ENCODE results near the gene ACAP2. TPM values are rescaled to one million over a fixed set of nuclear protein-coding genes. Genes with fewer than 3 reads are reported as not detected.
A peak's percentile ranks its signal among the peaks of the same experiment; 100 is the strongest.

Gene ACAP2
- total RNA-seq, 1 donor from 2014 or later = 49.7 TPM

GRCh38 chr3:195256639-195257453 is 186.0 kb downstream of the ACAP2 start:
- no peak for TF ChIP-seq CTCF (IDR thresholded peaks at IDR 0.05; ENCODE audit: unreplicated experiment)
- Mint-ChIP-seq H3K36me3 (no peaks in the 10 kb centered on the region), H3K4me1 (peaks cover 43% of the 10 kb centered on the region), H3K4me3 (no peak overlapping the region), H3K27me3 (ENCODE audit: low read depth) (no peaks in the 10 kb centered on the region), H3K9me3 (no peaks in the 10 kb centered on the region), H3K27ac (no peak overlapping the region)
- DNase-seq (ENCODE audit: low spot score in 2 of 2, unreplicated experiment in 2 of 2) = peak in 1 of 2 experiments; percentile 33

GRCh38 chr3:195255571-195256501 is 187.0 kb downstream of the ACAP2 start:
- no peaks in the 10 kb centered on the region for H3K36me3 Mint-ChIP-seq
- H3K27ac Mint-ChIP-seq = no peak overlapping the region
- H3K27me3 Mint-ChIP-seq (ENCODE audit: low read depth) = no peaks in the 10 kb centered on the region
- no peaks in the 10 kb centered on the region for H3K9me3 Mint-ChIP-seq
- peak in 1 of 2 experiments; percentile 35 for DNase-seq (ENCODE audit: low spot score in 2 of 2, unreplicated experiment in 2 of 2)
- peaks cover 50% of the 10 kb centered on the region for H3K4me1 Mint-ChIP-seq
- no peak overlapping the region for H3K4me3 Mint-ChIP-seq
- TF ChIP-seq CTCF (IDR thresholded peaks at IDR 0.05; ENCODE audit: unreplicated experiment) = no peak

- Mint-ChIP-seq H3K27ac (no peak overlapping the region), H3K4me1 (peaks cover 52% of the 10 kb centered on the region), H3K27me3 (ENCODE audit: low read depth) (no peaks in the 10 kb centered on the region), H3K4me3 (no peak overlapping the region), H3K36me3 (no peaks in the 10 kb centered on the region), H3K9me3 (no peaks in the 10 kb centered on the region)
- no peak for TF ChIP-seq CTCF (IDR thresholded peaks at IDR 0.05; ENCODE audit: unreplicated experiment)
- peak in 1 of 2 experiments; percentile 34 for DNase-seq (ENCODE audit: low spot score in 2 of 2, unreplicated experiment in 2 of 2)
These were observed 187.7 kb downstream of the ACAP2 start for GRCh38 chr3:195255176-195255500.

- Mint-ChIP-seq H3K4me1 (peaks cover 52% of the 10 kb centered on the region), H3K27ac (no peak overlapping the region), H3K9me3 (no peaks in the 10 kb centered on the region), H3K27me3 (ENCODE audit: low read depth) (no peaks in the 10 kb centered on the region), H3K4me3 (no peak overlapping the region), H3K36me3 (no peaks in the 10 kb centered on the region)
- no peak for TF ChIP-seq CTCF (IDR thresholded peaks at IDR 0.05; ENCODE audit: unreplicated experiment)
- DNase-seq (ENCODE audit: low spot score in 2 of 2, unreplicated experiment in 2 of 2) = peak in 1 of 2 experiments; percentile 30
These were observed 188.2 kb downstream of the ACAP2 start for GRCh38 chr3:195254454-195255175.

GRCh38 chr3:195253923-195254432 is 188.8 kb downstream of the ACAP2 start:
- H3K9me3 Mint-ChIP-seq = no peaks in the 10 kb centered on the region
- DNase-seq (ENCODE audit: low spot score in 2 of 2, unreplicated experiment in 2 of 2) = peak in 1 of 2 experiments; percentile 37
- no peaks in the 10 kb centered on the region for H3K36me3 Mint-ChIP-seq
- peaks cover 49% of the 10 kb centered on the region for H3K4me1 Mint-ChIP-seq
- TF ChIP-seq CTCF (IDR thresholded peaks at IDR 0.05; ENCODE audit: unreplicated experiment) = no peak
- H3K4me3 Mint-ChIP-seq = no peak overlapping the region
- peak overlapping the region; percentile 34 for H3K27ac Mint-ChIP-seq
- no peaks in the 10 kb centered on the region for H3K27me3 Mint-ChIP-seq (ENCODE audit: low read depth)
